ENCODE data around the gene EHMT2. TPM values are rescaled to one million over a fixed set of nuclear protein-coding genes. Genes with fewer than 3 reads are reported as not detected.

Gene EHMT2
- total and polyA plus RNA-seq, 2 of the 8 experiments (the other 6 are each of a cell fraction or from before 2014, with no cell fraction given), result 125 to 177 TPM

DNA sequence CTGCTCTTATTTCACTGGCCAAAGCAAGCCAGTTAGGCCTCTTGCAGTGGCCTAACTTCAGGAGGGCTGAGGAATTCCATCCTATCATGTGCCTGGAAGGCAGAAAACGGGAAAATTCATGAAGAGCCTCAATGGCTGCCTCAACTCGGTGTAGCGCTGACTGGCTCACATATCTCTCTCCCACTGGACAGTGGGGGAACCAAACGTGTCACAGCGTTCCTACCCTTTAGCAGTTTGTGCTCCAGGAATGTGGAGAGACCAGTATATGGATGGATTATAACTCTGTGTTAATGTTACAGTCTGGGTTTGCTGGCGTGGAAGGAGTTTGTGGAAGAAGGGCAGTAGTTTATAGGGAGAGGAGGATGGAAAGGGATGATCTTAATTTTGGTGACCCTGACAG is 18.3 kb upstream of the EHMT2 start:
- no peaks in the 10 kb centered on the region; the same call in 1 of the 2 replicates for H3K23me2 ChIP-seq (ENCODE audit: low read depth, low read length)
- no peak for DNase-seq (ENCODE audit: low read depth in 1 of 2, low spot score in 2 of 2)
- no peak overlapping the region for H3K4me2 ChIP-seq (ENCODE audit: insufficient read depth in 1 of 2, low read depth in 2 of 2, low read length in 2 of 2)
- no peaks in the 10 kb centered on the region for H3K9me3 ChIP-seq (ENCODE audit: insufficient read depth in 2 of 2, low read depth in 1 of 2, low read length in 1 of 2)
- H2AFZ ChIP-seq (ENCODE audit: low read length), result no peak overlapping the region
- no peaks in the 10 kb centered on the region for H3K79me2 ChIP-seq (ENCODE audit: control insufficient read depth in 1 of 2, insufficient read depth in 2 of 2, low read length in 2 of 2)
- no peak overlapping the region for H4K8ac ChIP-seq (ENCODE audit: extremely low read depth, insufficient read depth, low read length)
- H2BK15ac ChIP-seq (ENCODE audit: low read length), result no peak overlapping the region
- no peak overlapping the region for H3K56ac ChIP-seq (replicated peaks; ENCODE audit: insufficient read length, low read depth, low read length)
- no peak overlapping the region for H2BK120ac ChIP-seq (replicated peaks; ENCODE audit: low read depth, low read length)
- POLR2A ChIA-PET (ENCODE audit: partially characterized antibody), result interaction anchor here (0.7 to 1.4 kb wide), 3 partner anchors 9 to 194 kb away, joined by 4 to 5 read pairs (median 4); no protein-coding TSS in a partner anchor
- H3K27ac ChIP-seq (ENCODE audit: low read depth, low read length), result no peak overlapping the region
- H2BK20ac ChIP-seq (ENCODE audit: low read length), result no peak overlapping the region
- H4K91ac ChIP-seq (replicated peaks; ENCODE audit: insufficient read length, low read length), result no peak overlapping the region
- no peak overlapping the region for H3K9ac ChIP-seq (replicated peaks in 1 of 4; ENCODE audit: extremely low read depth in 1 of 4, low read depth in 3 of 4, low read length in 3 of 4)
- H4K20me1 ChIP-seq (replicated peaks in 1 of 2; ENCODE audit: control insufficient read depth in 1 of 2, insufficient read depth in 2 of 2, low read length in 2 of 2), result no peaks in the 10 kb centered on the region
- no peak overlapping the region for H3K23ac ChIP-seq (ENCODE audit: insufficient read length)
- no peak overlapping the region for H2BK12ac ChIP-seq (ENCODE audit: low read depth, low read length)
- H2BK5ac ChIP-seq (ENCODE audit: low read depth, low read length), result no peak overlapping the region
- no peak overlapping the region for H2AK5ac ChIP-seq (ENCODE audit: low read depth, low read length)
- H3K18ac ChIP-seq (ENCODE audit: extremely low read depth, low read length), result no peak overlapping the region
- H3K4me3 ChIP-seq (ENCODE audit: extremely low read depth in 1 of 4, insufficient read depth in 2 of 4, low read depth in 3 of 4, low read length in 4 of 4), result no peak overlapping the region
- H4K5ac ChIP-seq (ENCODE audit: insufficient read length, low read depth, low read length), result no peak overlapping the region
- no peak for FAIRE-seq
- WGBS, 2 experiments (ENCODE audit: extremely low coverage in 1 of 2, insufficient coverage in 1 of 2, insufficient read length in 1 of 2, insufficient replicate concordance in 2 of 2, low coverage in 1 of 2, low lambda C conversion rate in 2 of 2, missing lambda C conversion rate in 1 of 2), result 88% methylated on average over 6 of the region's 6 CpGs; no CpG with 5 or more reads in 1 of the 2 experiments
- H3K14ac ChIP-seq (ENCODE audit: insufficient read length), result no peak overlapping the region
- no peaks in the 10 kb centered on the region for H3K4me1 ChIP-seq (replicated peaks in 1 of 4; ENCODE audit: control insufficient read depth in 3 of 4, insufficient read depth in 4 of 4, low read length in 3 of 4)
- CTCF ChIA-PET (ENCODE audit: partially characterized antibody), result interaction anchor here (0.8 to 2.1 kb wide), 4 partner anchors 8 to 37 kb away, joined by 3 to 5 read pairs (median 4); no protein-coding TSS in a partner anchor
- no peaks in the 10 kb centered on the region for H3K79me1 ChIP-seq (ENCODE audit: low read depth, low read length)
- H3K4ac ChIP-seq (replicated peaks; ENCODE audit: insufficient read length, low read depth, low read length), result no peak overlapping the region
- no peaks in the 10 kb centered on the region for H3K36me3 ChIP-seq (ENCODE audit: control insufficient read depth in 2 of 4, insufficient read depth in 4 of 4, low read length in 3 of 4)
- no peaks in the 10 kb centered on the region for H3K27me3 ChIP-seq (replicated peaks in 1 of 4; ENCODE audit: control insufficient read depth in 3 of 4, extremely low read depth in 1 of 4, insufficient read depth in 3 of 4, low read length in 3 of 4)
- no peak for TF ChIP-seq SUZ12 (IDR thresholded peaks at IDR 0.05; ENCODE audit: low read length)
- no peak for TF ChIP-seq PHF8 (conservative IDR thresholded peaks at IDR 0.05; ENCODE audit: low read depth, low read length)

Data from H1 (cell line).